ENCODE data around the gene ALDH1A1. TPM values are rescaled to one million over a fixed set of nuclear protein-coding genes. Genes with fewer than 3 reads are reported as not detected.
A peak's percentile ranks its signal among the peaks of the same experiment; 100 is the strongest.

ALDH1A1 gene
- 212 TPM for total RNA-seq
- long read RNA-seq, transcript ALDH1A1-201 (13 exons, 2,107 nt): major isoform, 172 of 197 reads
- long read RNA-seq, partial matches to known transcripts: 20 of 197 reads
- long read RNA-seq, other reads (novel, unspliced or antisense): 5 of 197 reads

- peak within 1 kb of the TSS; percentile 79 for H3K27ac ChIP-seq
- peaks cover 26% of the 10 kb centered on the region for H3K4me1 ChIP-seq
- TF ChIP-seq, protein P1, sequence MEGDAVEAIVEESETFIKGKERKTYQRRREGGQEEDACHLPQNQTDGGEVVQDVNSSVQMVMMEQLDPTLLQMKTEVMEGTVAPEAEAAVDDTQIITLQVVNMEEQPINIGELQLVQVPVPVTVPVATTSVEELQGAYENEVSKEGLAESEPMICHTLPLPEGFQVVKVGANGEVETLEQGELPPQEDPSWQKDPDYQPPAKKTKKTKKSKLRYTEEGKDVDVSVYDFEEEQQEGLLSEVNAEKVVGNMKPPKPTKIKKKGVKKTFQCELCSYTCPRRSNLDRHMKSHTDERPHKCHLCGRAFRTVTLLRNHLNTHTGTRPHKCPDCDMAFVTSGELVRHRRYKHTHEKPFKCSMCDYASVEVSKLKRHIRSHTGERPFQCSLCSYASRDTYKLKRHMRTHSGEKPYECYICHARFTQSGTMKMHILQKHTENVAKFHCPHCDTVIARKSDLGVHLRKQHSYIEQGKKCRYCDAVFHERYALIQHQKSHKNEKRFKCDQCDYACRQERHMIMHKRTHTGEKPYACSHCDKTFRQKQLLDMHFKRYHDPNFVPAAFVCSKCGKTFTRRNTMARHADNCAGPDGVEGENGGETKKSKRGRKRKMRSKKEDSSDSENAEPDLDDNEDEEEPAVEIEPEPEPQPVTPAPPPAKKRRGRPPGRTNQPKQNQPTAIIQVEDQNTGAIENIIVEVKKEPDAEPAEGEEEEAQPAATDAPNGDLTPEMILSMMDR (IDR thresholded peaks at IDR 0.05): no peak
- peak; percentile 87 for ATAC-seq
- H3K27me3 ChIP-seq: no peaks in the 10 kb centered on the region
- DNase-seq: no peak
- peak within 1 kb of the TSS; percentile 49 for H3K4me3 ChIP-seq
- no peaks in the 10 kb centered on the region for H3K36me3 ChIP-seq
- no peaks in the 10 kb centered on the region for H3K9me3 ChIP-seq
- intact Hi-C loops (cut with DNase I): no loop called here
Observed at GRCh38 chr9:72952914-72953313, at the start of gene ALDH1A1. ALDH1A1 (minus strand) TSS chr9:72953053; CDS start chr9:72953000, 53 bp downstream.

GRCh38 chr9:73001860-73002259, 49.0 kb upstream of the ALDH1A1 start:
- intact Hi-C loops (cut with DNase I): no loop called here
- Histone ChIP-seq H3K27me3 (no peaks in the 10 kb centered on the region), H3K27ac (no peak overlapping the region), H3K4me3 (no peak overlapping the region), H3K9me3 (no peaks in the 10 kb centered on the region), H3K36me3 (no peaks in the 10 kb centered on the region), H3K4me1 (peaks cover 9% of the 10 kb centered on the region)
- TF ChIP-seq, protein P1 (IDR thresholded peaks at IDR 0.05): no peak
- DNase-seq (no peak), ATAC-seq (no peak)

GRCh38 chr9:72998363-72998762, 45.5 kb upstream of the ALDH1A1 start:
- H3K4me3 ChIP-seq: no peak overlapping the region
- no peaks in the 10 kb centered on the region for H3K36me3 ChIP-seq
- peaks cover 16% of the 10 kb centered on the region for H3K4me1 ChIP-seq
- H3K27ac ChIP-seq: no peak overlapping the region
- intact Hi-C loops (cut with DNase I): loop anchor here (10.0 kb wide), 1 partner anchor 76 kb away; no protein-coding TSS in a partner anchor
- H3K27me3 ChIP-seq: no peaks in the 10 kb centered on the region
- TF ChIP-seq, protein P1 (IDR thresholded peaks at IDR 0.05): no peak
- no peaks in the 10 kb centered on the region for H3K9me3 ChIP-seq
- no peak for DNase-seq
- no peak for ATAC-seq

- DNase-seq: peak; percentile 56
Observed at GRCh38 chr9:72997387-72997995, 44.6 kb upstream of the ALDH1A1 start.

GRCh38 chr9:72996684-72997314, 43.9 kb upstream of the ALDH1A1 start:
- ATAC-seq (no peak), DNase-seq (no peak)
- peaks cover 16% of the 10 kb centered on the region for H3K4me1 ChIP-seq
- H3K27me3 ChIP-seq: no peaks in the 10 kb centered on the region
- intact Hi-C loops (cut with DNase I): loop anchor here (10.0 kb wide), 1 partner anchor 78 kb away; no protein-coding TSS in a partner anchor
- TF ChIP-seq, protein P1 (IDR thresholded peaks at IDR 0.05): no peak
- no peak overlapping the region for H3K4me3 ChIP-seq
- no peaks in the 10 kb centered on the region for H3K9me3 ChIP-seq
- no peaks in the 10 kb centered on the region for H3K36me3 ChIP-seq
- no peak overlapping the region for H3K27ac ChIP-seq

More at GRCh38 chr9:72997387-72997995, 44.6 kb upstream of the ALDH1A1 start:
- Histone ChIP-seq H3K27me3 (no peaks in the 10 kb centered on the region), H3K9me3 (no peaks in the 10 kb centered on the region), H3K4me3 (no peak overlapping the region), H3K4me1 (peaks cover 16% of the 10 kb centered on the region), H3K27ac (peak overlapping the region; percentile 6), H3K36me3 (no peaks in the 10 kb centered on the region)
- intact Hi-C loops (cut with DNase I): loop anchor here (10.0 kb wide), 1 partner anchor 77 kb away; no protein-coding TSS in a partner anchor
- peak; percentile 48 for ATAC-seq
- TF ChIP-seq, protein P1 (IDR thresholded peaks at IDR 0.05): no peak

All from upper lobe of right lung (tissue), 1 donor.